ENCODE measurements around the gene NFATC2.

The NFATC2 gene

GRCh38 chr20:51542571-51543421 lies at the start of gene NFATC2:
Gene NFATC2, minus strand, starts transcription at chr20:51542719. Its CDS starts 220 bp downstream, at chr20:51542499.
- peak; percentile 40 for DNase-seq (ENCODE audit: low spot score)

GRCh38 chr20:51591871-51592270 lies 49.4 kb upstream of the NFATC2 start:
- no peak for DNase-seq (ENCODE audit: low spot score)

- DNase-seq (ENCODE audit: low spot score), result no peak
Observed at GRCh38 chr20:51588762-51589161, 46.2 kb upstream of the NFATC2 start.

- no peak for DNase-seq (ENCODE audit: low spot score)
Observed at GRCh38 chr20:51587145-51587544, 44.6 kb upstream of the NFATC2 start.

- DNase-seq (ENCODE audit: low spot score), result peak; percentile 81
Observed at GRCh38 chr20:51586005-51586440, 43.5 kb upstream of the NFATC2 start.

- DNase-seq (ENCODE audit: low spot score), result no peak
Observed at GRCh38 chr20:51585148-51585547, 42.6 kb upstream of the NFATC2 start.

- DNase-seq (ENCODE audit: low spot score), result no peak
Observed at GRCh38 chr20:51584737-51585136, 42.2 kb upstream of the NFATC2 start.

GRCh38 chr20:51584116-51584515 lies 41.6 kb upstream of the NFATC2 start:
- no peak for DNase-seq (ENCODE audit: low spot score)

GRCh38 chr20:51583499-51583898 lies 41.0 kb upstream of the NFATC2 start:
- DNase-seq (ENCODE audit: low spot score), result no peak

GRCh38 chr20:51583073-51583472 lies 40.6 kb upstream of the NFATC2 start:
- no peak for DNase-seq (ENCODE audit: low spot score)

- no peak for DNase-seq (ENCODE audit: low spot score)
Observed at GRCh38 chr20:51581571-51581970, 39.1 kb upstream of the NFATC2 start.

- peak; percentile 43 for DNase-seq (ENCODE audit: low spot score)
Observed at GRCh38 chr20:51579137-51579536, 36.6 kb upstream of the NFATC2 start.

- DNase-seq (ENCODE audit: low spot score), result no peak
Observed at GRCh38 chr20:51578145-51578459, 35.6 kb upstream of the NFATC2 start.

- no peak for DNase-seq (ENCODE audit: low spot score)
Observed at GRCh38 chr20:51577432-51578144, 35.1 kb upstream of the NFATC2 start.

- no peak for DNase-seq (ENCODE audit: low spot score)
Observed at GRCh38 chr20:51575486-51575885, 33.0 kb upstream of the NFATC2 start.

- DNase-seq (ENCODE audit: low spot score), result no peak
Observed at GRCh38 chr20:51574248-51575033, 31.9 kb upstream of the NFATC2 start.

GRCh38 chr20:51573576-51574243 lies 31.2 kb upstream of the NFATC2 start:
- no peak for DNase-seq (ENCODE audit: low spot score)

GRCh38 chr20:51571460-51571794 lies 28.9 kb upstream of the NFATC2 start:
- no peak for DNase-seq (ENCODE audit: low spot score)

GRCh38 chr20:51570739-51571459 lies 28.4 kb upstream of the NFATC2 start:
- no peak for DNase-seq (ENCODE audit: low spot score)

- DNase-seq (ENCODE audit: low spot score), result no peak
Observed at GRCh38 chr20:51569815-51570738, 27.6 kb upstream of the NFATC2 start.

All from kidney tubule cell (primary cell).